RWPE1 (cell line): ENCODE data around the gene NOX5.

Experiments used
- CTCF ChIA-PET: fragments of 350-600 bp; sonication (Branson Sonifier 250); formaldehyde crosslinking; extraction: SDS; loops from one replicate; lab custom pipeline; 2021; lab: Yijun Ruan, JAX
- POLR2A ChIA-PET: fragments of 400-600 bp; formaldehyde crosslinking; extraction: SDS; loops from one replicate; lab custom pipeline; 2020; ENCODE audit warnings: antibody characterized with exemption; ENCODE audit not compliant: low non-redundant PET; lab: Yijun Ruan, JAX
- DNase-seq: peaks from one replicate; pipeline ENCODE4 v3.0.0; 2012; ENCODE audit warnings: low spot score
- H3K27ac ChIP-seq: fragments of 450-650 bp; 2 replicates; pipeline ENCODE4 v1.5.1; 2017
- CTCF ChIP-seq: fragments of 450-650 bp; conservative IDR thresholded peaks from 2 replicates; pipeline ENCODE4 v1.5.1; 2017; ENCODE audit warnings: low read depth, mild to moderate bottlenecking

Gene NOX5

GRCh38 chr15:69089258-69089657, 74.8 kb downstream of the NOX5 start:
- ChIA-PET POLR2A (no interaction called here), CTCF (interaction anchor here (0.6 kb wide), 2 partner anchors 161 to 262 kb away, joined by 3 to 5 read pairs; no protein-coding TSS in a partner anchor)
- no peak for TF ChIP-seq CTCF
- no peak for DNase-seq
- H3K27ac ChIP-seq, result no peak overlapping the region

DNA sequence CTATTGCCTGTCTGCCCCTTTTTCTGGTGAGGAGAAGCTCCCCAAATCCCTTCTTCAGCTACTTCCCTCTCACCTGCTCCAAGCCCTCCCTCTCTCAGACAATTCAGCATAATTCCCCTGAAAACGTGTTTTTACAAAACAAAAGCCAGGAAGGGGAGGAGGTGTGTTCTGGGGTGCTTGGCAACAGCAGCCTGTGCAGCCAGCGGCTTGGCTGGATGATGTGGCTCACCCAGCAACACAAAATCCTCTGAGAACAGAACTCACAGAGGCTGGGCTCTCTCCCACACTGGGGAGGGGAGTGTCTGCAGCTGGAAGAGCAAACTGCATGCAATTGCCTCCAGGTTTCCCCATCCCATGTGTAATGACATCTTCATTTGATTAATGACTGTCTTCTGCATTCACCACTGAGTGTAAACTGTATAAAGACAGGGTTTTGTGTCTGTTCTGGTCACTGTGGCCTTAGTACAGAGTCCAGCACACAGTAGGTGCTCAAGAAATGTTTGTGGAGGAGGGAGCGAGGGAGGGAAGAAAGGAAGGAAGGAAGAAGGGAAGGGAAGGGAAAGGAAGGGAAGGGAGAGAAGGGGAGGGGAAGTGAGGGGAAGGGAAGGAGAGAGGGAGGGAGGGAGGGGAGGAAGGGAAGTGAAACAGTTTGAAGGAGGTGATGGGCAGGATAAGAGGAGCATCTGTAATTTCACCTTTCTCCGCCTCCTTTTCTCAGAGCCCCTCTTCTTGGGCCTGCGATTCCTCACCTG, 75.9 kb downstream of the NOX5 start:
- ChIA-PET CTCF (interaction anchor here (1.0 kb wide), 1 partner anchor 175 kb away, joined by 5 read pairs; no protein-coding TSS in a partner anchor), POLR2A (no interaction called here)
- no peak for TF ChIP-seq CTCF

DNA sequence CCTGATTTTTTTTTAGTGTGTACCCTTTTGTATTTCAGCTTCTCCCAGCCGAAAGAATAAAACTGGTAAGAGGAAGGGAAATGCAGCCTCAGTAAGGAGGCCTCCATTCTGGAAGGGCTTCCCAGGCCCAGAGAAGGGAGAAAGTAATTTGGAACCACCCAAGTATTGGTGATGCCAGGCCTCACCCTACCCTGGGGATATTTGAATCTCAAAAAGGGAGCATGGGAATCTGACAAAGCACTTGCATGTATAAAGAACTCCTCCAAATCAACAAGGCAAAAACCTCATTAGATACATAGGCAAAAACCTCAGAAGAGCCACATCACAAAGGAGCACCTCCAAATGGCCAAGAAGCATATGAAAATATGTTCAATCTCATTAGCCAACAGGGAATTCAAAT, 77.2 kb downstream of the NOX5 start:
- ChIA-PET POLR2A (no interaction called here), CTCF (no interaction called here)
- H3K27ac ChIP-seq, result peak overlapping the region; percentile 39

More for the DNA sequence above, 75.9 kb downstream of the NOX5 start:
- peak overlapping the region; percentile 55 for H3K27ac ChIP-seq
- DNase-seq, result peak; percentile 39

DNA sequence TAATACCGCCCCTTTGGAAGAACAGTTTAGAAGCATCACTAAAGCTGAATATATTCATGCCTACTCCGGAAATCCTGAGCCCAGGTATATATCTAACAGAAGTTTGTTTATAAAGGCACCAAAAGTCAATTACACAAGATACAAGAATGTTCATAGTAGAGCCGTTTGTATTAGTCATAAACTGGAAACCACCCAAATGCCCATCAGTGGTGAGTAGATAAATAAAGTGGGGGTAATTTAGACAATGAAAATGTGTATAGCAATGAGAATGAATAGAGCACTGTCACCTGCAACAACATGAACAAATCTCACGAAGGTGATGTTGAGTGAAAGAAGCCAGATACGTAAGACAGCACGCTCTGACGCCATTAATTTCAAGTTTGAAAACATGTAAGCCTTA, 77.7 kb downstream of the NOX5 start:
- no peak overlapping the region for H3K27ac ChIP-seq

More for the DNA sequence above, 77.2 kb downstream of the NOX5 start:
- peak; percentile 39 for DNase-seq
- TF ChIP-seq CTCF, result no peak

DNA sequence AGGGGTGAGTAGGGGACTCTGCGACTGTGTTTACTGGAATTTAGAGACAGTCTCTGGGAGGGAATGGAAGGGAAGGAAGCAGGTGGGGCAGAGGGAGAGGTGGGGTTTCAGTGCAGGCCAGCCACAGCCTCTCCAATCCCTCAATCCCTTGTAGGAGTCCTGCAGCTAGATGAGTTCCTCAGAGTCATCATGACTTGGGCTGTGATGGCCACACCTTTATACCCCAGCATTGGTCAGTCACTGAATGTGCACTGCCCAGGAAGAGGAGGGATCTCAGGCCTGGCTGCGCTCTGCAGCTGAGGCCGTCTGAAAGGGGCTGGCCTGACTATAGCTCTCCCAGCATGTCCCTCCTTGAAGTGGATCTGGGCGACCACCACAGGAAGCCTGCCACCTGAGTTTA, 78.6 kb downstream of the NOX5 start:
- CTCF ChIA-PET, result no interaction called here
- POLR2A ChIA-PET, result interaction anchor here (0.8 kb wide), 1 partner anchor 67 kb away, joined by 3 read pairs; the partner anchor contains the start of gene GLCE
- no peak for TF ChIP-seq CTCF
- DNase-seq, result no peak
- peak overlapping the region; percentile 24; the same call in 1 of the 2 replicates for H3K27ac ChIP-seq

More for the DNA sequence above, 77.7 kb downstream of the NOX5 start:
- CTCF ChIA-PET, result no interaction called here
- peak; percentile 90 for DNase-seq
- POLR2A ChIA-PET, result no interaction called here
- TF ChIP-seq CTCF, result no peak

DNA sequence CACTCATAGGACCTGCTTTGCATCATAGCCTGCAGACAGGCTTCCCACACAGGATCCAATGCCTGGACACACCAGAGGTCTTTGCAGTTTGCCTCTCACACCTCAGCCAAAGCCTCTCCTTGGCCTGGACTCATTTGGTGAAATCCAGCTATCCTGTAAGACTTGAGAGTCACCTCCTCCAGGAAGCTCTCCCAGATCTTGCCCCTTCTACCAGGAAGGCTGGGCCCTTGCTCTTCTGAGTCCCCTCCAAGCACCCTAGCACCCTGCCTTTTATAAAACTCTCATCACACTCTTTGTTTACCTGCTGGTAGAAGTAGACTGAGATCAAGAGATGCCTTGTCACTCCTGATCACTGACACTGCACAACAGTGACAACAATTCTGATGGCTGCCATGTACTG, 79.1 kb downstream of the NOX5 start:
- ChIA-PET CTCF (no interaction called here), POLR2A (interaction anchor here (0.8 kb wide), 1 partner anchor 67 kb away, joined by 3 read pairs; the partner anchor contains the start of gene GLCE)
- no peak for DNase-seq
- TF ChIP-seq CTCF, result no peak
- no peak overlapping the region for H3K27ac ChIP-seq
